ENCODE measurements around the gene GOLGA8N.
"Not testable (repeated sequence)": the region's sequence is repeated elsewhere in the genome, so short reads cannot be mapped to it uniquely, and the experiment has no call there.

DNA sequence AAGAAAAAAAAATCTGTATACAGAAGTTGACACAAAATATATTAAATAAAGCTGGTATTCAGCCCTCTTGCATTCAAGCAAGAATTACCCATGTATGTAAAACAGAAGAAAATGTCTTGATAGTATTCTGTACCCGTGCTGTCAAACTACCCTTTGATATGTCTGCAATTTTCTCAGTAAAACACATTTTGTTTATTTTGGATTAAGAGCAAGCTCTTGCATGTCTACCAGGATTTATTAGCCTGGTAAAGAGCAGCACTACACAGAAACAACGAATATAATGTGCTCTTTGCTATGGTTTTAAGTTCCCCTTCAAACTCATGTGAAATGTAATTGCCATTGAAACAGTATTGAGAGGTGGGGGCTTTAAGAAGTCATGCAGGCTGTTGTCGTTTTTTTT is 24.3 kb upstream of the GOLGA8N start:
- not testable (repeated sequence) for TF ChIP-seq CTCF (IDR thresholded peaks at IDR 0.05); POLR2AphosphoS5 (IDR thresholded peaks at IDR 0.05; ENCODE audit: insufficient read depth in 1 of 2, low read depth in 1 of 2); POLR2A (IDR thresholded peaks at IDR 0.05)

Measured in vagina (tissue), 2 donors.